GM20000 (cell line): Measurements from ENCODE around the gene WDR7.

Experiments
- DNase-seq: peaks from one replicate; pipeline ENCODE4 v3.0.0; 2012; ENCODE audit warnings: low spot score
- TF ChIP-seq, protein P1 (sequence below): IDR thresholded peaks from 2 replicates; pipeline ENCODE4 v1.5.1; 2012; ENCODE audit warnings: mild to moderate bottlenecking, control low read depth; ENCODE audit errors: extremely low read depth, missing control alignments

WDR7 gene

DNA sequence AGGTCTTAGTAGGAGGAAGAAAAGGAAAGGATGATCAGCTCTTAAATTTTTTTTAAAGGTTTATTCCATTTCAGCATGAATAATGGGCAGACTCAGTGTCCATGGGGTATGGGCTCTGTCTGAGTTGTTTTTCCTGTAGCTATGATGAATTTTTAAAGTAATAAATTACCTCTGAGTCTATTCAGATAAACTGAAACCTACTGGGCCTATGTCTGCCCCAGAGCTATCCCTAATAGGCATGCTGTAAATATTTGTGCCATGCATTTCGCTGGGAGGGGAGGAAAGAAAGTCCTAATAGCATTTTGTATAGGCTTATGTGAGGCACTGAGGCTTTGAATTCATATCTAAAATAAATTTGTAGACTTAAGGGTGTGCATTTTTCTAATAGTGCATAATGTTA, 285.3 kb downstream of the WDR7 start:
- no peak for DNase-seq
- TF ChIP-seq, protein P1, sequence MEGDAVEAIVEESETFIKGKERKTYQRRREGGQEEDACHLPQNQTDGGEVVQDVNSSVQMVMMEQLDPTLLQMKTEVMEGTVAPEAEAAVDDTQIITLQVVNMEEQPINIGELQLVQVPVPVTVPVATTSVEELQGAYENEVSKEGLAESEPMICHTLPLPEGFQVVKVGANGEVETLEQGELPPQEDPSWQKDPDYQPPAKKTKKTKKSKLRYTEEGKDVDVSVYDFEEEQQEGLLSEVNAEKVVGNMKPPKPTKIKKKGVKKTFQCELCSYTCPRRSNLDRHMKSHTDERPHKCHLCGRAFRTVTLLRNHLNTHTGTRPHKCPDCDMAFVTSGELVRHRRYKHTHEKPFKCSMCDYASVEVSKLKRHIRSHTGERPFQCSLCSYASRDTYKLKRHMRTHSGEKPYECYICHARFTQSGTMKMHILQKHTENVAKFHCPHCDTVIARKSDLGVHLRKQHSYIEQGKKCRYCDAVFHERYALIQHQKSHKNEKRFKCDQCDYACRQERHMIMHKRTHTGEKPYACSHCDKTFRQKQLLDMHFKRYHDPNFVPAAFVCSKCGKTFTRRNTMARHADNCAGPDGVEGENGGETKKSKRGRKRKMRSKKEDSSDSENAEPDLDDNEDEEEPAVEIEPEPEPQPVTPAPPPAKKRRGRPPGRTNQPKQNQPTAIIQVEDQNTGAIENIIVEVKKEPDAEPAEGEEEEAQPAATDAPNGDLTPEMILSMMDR: no peak

DNA sequence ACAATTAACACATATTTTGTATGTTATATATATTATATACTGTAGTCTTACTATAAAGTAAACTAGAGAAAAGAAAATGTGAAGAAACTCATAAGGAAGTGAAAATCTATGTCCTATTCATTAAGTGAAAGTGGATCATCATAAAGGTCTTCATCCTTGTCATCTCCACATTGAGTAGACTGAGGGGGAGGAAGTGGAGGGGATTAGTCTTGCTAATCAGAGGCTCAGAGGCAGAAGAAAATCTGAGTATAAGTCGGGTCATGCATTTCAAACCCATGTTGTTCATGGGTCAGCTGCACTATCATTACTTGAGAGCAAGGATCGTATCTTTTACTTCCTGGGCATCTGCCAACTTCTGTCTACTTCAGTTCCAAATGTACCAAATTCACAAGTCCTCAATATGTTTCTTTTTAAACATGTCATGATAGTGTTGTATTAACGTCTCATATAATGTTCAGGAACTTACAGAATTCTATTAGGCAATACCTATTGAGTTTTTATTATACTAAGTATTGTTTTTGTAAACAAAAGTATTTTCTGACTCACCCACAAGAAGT, 286.8 kb downstream of the WDR7 start:
- TF ChIP-seq, protein P1: no peak
- no peak for DNase-seq

- TF ChIP-seq, protein P1: no peak
- DNase-seq: no peak
Measured at GRCh38 chr18:56945171-56946083, 294.3 kb downstream of the WDR7 start.

GRCh38 chr18:56947236-56947635, 296.1 kb downstream of the WDR7 start:
- TF ChIP-seq, protein P1: no peak
- DNase-seq: no peak

DNA sequence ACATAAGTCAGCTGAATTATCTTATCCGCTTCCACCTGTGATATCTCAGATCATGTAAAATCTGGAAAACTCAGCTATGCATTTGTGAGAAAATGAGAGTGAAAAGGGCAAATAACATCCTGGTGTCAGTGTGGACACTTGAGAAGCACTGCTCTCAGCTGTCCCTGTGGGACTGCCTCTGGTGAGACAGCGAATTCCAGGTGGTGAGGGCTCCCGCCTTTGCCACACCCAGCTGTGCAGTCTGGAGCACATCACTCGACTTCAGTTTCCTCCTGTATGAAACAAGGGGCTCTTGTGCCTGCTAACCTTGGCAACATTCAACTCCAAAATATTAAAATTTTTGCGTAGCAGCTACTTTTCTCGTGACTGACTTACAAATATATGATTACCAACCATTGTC, 300.9 kb downstream of the WDR7 start:
- no peak for DNase-seq
- TF ChIP-seq, protein P1: no peak

- TF ChIP-seq, protein P1: no peak
- no peak for DNase-seq
Measured at GRCh38 chr18:56953428-56954198, 302.5 kb downstream of the WDR7 start.

- no peak for DNase-seq
- TF ChIP-seq, protein P1: no peak
Measured at GRCh38 chr18:56955490-56955889, 304.3 kb downstream of the WDR7 start.
